ENCODE data around the gene GNAT2.
A peak's percentile ranks its signal among the peaks of the same experiment; 100 is the strongest.
"Not testable (repeated sequence)": the region's sequence is repeated elsewhere in the genome, so short reads cannot be mapped to it uniquely, and the experiment has no call there.

Gene GNAT2

GRCh38 chr1:109619576-109620400, at the start of gene GNAT2, which contains the start of gene AMPD2:
Gene GNAT2 (minus strand): TSS chr1:109619616. CDS start chr1:109612870, 6,746 bp downstream.
Gene AMPD2 (plus strand): TSS chr1:109619837. CDS start chr1:109621176, 1,339 bp downstream.
- DNase-seq (ENCODE audit: low read depth in 2 of 2) = peak; percentile 63 to 66

DNA sequence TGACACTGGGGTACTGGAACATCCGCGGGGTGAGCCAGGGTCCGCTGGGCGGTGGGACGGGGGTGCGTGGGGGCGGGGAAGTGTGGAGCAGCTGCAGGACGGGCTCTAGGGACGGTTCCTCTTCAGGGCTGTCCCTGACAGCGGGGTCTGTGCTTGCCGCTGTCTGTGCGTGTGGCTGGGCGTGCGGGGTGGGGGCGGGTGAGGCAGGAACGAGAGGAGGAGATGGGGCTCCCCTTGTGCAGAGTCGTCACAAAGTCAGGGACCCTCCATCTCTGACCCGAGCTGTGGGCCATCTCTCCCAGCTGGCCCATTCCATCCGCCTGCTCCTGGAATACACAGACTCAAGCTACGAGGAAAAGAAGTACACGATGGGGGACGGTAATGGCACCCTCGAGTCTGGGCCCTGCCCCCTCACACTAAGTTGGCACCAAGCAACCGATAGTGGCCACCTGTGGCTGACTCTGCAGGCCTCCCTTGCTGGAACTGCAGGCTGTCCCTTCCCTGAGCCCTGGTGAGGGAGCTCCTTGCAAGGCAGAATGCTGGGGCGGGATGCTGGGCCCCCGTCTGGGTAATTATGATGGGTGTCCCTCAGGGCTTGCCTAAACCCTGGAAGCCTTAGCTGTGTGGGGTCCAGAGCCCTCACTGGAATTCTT, 48.8 kb upstream of the GNAT2 start:
- no peak for DNase-seq (ENCODE audit: low read depth in 2 of 2)

DNA sequence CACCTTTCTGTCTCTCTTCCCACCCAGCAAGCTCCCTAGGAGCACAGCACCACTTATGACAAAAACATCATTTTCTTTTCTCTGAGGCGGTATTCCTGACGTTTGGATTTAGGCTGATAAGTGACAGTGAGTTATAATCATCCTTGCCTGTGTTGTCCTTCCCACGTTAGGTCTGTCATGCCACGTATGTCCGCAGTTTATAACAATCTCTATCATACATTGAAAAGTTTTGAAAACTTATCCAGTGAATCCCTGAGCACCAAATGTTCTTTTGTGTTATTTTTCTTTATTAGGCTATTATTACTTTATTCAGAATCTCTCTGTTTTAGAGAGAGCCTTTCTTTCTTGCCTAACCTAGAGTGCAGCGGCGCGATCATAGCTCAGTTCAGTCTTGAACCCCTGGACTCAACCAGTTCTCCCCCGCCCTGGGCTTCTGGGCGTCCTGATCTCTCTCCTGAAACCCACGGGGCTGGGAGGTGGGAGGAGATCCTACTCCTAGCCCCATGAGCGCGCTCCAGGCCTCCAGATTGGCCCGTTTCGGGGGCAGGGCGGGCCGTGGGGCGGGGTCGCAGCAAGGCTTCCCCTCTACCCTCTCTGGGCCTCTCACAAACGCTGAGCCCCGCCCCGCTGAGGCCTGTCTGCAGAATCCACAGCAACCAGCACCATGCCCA, 48.2 kb upstream of the GNAT2 start, which contains the start of gene GSTM2:
TSS of gene GSTM2 (plus strand) at position 606 of the 671 bp plus-strand sequence. CDS start at position 665, 59 bp downstream.
- DNase-seq (ENCODE audit: low read depth in 2 of 2) = peak; percentile 70 to 75

- DNase-seq (ENCODE audit: low read depth in 2 of 2) = no peak
Measured at GRCh38 chr1:109664671-109665070, 45.3 kb upstream of the GNAT2 start.

DNA sequence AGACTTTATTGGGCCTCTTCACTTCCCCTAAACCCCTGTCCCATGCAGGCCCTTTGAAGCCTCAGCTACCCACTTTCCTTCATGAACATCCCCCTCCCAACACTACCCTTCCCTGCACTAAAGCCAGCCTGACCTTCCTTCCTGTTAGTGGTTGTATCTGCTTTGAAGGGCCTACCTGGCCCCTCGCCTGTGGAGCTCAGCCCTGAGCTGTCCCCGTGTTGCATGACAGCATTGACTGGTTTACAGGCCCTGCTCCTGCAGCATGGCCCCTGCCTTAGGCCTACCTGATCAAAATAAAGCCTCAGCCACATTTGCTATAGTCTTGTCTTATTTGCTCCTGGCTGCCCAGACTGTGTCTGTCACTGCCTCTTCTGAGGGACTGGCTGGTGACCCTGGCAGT, 42.0 kb upstream of the GNAT2 start:
- DNase-seq (ENCODE audit: low read depth in 2 of 2) = no peak

GRCh38 chr1:109660691-109661026, 41.2 kb upstream of the GNAT2 start:
- not testable (repeated sequence) for DNase-seq (ENCODE audit: low read depth in 2 of 2)

DNA sequence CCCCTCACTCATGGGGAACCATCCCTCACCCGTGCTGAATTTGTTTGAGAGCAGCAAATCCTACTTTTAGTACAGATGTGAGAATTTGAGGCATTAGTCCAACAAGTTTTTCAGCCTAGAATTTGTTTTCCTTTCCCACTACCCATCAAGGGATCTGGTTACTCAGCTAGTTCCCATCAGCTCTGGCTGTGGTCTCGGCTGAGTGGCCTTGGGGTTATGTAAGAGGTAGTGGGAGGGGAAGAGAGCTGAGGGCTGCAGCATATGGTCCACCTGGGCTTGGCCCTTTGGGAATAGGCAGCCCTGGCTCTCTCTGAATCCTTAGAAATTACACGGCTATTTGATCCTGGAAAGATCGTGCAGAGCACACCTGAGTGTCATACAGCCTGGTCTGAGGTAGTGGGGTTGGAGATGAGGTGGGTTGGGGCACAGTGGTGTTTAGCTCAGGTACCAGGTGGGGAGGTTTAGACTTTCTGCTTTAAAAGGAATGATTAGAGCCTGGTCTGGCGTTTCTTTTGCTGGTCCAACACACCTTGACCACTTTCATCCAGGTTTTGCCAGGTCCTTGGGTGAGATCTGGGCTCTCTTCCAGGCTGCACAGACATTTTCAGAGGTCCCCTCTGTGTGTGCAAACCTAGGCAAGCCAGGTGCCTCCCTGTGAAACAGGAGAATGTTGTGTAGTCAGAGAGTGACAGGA, 40.7 kb upstream of the GNAT2 start:
- no peak for DNase-seq (ENCODE audit: low read depth in 2 of 2)

- no peak for DNase-seq (ENCODE audit: low read depth in 2 of 2)
Measured at GRCh38 chr1:109659145-109659544, 39.7 kb upstream of the GNAT2 start.

- DNase-seq (ENCODE audit: low read depth in 2 of 2) = no peak
Measured at GRCh38 chr1:109658533-109659042, 39.2 kb upstream of the GNAT2 start.

DNA sequence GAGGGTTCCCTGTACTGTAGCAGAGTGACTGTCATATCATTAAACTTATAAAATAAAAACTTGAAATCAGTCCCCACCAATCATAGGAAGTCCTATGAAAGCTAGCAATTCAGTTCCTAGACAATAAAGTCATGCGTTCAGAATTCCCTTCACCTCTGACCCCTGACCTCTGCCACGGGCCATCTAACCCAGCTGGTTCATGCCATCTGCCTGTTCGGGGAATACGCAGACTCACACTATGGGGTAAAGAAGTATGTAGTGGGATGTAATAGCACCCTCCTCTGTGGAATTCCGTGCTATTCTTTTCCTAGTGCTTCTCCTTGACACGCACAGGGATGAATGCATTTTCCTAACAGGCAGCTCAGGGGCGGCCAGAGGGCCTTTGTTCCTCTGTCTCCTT, 38.6 kb upstream of the GNAT2 start:
- DNase-seq (ENCODE audit: low read depth in 2 of 2) = no peak

DNA sequence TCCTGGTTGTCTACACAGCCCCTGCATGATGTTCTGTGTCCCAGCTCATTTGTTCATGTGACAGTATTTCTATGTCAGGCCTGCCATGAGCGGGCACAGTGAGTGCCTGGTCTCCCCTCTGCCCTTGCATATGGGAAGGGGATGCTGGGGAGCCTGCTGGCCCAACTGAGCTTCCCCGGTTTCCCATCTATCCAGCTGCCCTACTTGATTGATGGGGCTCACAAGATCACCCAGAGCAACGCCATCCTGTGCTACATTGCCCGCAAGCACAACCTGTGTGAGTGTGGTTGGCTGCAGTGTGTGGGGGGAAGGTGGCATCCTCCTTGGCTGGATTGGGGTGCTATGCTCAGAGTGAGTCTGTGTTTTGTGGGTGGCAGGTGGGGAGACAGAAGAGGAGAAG, 38.0 kb upstream of the GNAT2 start:
- no peak for DNase-seq (ENCODE audit: low read depth in 2 of 2)

DNA sequence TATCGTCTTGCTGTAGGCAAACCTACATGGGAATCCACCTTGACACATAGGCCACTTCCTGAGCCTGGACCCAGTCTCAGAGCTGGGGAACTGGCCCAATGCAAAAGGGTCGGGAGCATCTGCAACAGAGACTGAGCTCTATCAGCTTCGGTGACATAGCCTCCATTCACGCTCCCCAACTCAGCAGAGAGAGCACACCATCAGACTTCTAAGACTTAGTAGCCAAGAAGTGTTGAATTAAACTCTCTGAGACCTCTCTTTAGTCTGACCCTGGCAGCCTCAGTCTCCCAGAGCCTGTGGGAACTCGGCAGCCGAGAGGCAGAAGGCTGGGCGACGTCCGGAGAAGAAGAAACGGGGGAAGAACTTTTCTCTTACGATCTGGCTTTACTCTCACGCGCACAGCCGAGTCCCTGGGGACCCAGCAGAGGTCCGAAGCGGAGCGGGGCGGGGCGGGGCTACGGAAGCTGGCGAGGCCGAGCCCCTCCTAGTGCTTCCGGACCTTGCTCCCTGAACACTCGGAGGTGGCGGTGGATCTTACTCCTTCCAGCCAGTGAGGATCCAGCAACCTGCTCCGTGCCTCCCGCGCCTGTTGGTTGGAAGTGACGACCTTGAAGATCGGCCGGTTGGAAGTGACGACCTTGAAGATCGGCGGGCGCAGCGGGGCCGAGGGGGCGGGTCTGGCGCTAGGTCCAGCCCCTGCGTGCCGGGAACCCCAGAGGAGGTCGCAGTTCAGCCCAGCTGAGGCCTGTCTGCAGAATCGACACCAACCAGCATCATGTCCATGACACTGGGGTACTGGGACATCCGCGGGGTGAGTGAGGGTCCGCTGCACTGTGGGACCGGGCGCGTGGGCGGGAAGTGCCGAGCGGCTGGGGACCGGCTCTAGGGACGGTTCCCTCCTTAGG, 36.5 kb upstream of the GNAT2 start, which contains the start of gene GSTM4:
TSS of gene GSTM4 (plus strand) at position 485 of the 905 bp plus-strand sequence. CDS start at position 776, 291 bp downstream.
- peak in 1 of 2 experiments; percentile 44 for DNase-seq (ENCODE audit: low read depth in 2 of 2)

- DNase-seq (ENCODE audit: low read depth in 2 of 2) = no peak
Measured at GRCh38 chr1:109654519-109654918, 35.1 kb upstream of the GNAT2 start.

DNA sequence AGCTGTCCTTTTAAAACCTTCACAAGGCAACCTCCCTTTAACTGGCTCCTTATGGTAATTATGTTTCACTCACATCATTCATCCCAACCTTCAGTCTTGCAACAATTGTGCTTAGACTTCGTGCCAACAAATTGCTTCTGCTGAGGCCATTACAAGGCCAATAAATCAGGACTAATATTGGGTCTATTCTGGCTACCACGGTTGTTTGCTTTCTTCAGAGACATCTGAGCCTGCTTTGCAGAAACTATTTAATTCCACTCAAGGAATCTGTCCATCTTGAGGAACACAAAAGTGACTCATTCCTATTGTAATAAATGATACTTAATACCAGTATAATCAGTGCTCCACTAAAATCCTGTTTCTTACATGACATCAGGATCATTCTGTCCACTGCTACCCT, 33.9 kb upstream of the GNAT2 start:
- no peak for DNase-seq (ENCODE audit: low read depth in 2 of 2)

GRCh38 chr1:109652402-109652801, 33.0 kb upstream of the GNAT2 start:
- no peak for DNase-seq (ENCODE audit: low read depth in 2 of 2)

GRCh38 chr1:109650609-109651008, 31.2 kb upstream of the GNAT2 start:
- DNase-seq (ENCODE audit: low read depth in 2 of 2) = no peak

DNA sequence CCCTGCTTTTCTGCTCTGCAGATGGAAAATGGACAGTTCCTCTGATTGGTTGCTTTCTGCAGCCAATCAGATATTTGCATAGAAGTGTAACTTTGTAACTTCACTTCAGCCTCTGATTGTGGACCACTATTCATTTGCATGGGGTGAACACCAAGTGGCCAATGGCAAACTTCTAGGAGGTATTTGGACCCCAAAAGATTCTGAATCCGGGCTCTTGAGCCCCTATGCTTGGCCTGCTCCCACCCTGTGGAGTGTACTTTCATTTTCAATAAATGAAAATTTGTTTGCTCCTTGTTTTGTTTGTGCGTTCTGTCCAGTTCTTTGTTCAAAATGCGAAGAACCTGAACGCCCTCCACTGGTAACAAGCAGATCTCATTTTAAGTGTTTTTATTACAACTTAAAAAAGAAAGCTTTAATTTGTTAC, 30.1 kb upstream of the GNAT2 start:
- no peak for DNase-seq (ENCODE audit: low read depth in 2 of 2)

DNA sequence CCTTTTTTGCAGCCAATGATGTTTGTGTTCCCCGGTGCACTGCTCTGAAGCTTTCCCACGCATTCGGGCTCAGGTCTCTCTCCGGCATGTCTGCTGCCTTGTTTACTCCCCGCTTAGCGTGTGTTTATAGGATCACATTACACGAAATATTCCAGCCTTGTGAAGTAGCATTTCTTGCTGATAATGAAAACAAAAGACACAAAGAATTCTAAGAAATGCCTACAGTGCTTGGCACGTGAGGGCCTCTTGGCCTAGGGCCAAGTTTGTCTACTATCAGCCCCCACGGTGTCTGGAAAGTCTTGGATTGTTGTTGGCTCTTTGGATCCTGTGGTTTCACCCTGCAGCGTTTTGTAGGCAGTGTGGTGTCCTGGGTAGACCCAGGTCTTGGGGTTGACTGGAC, 25.3 kb upstream of the GNAT2 start:
- DNase-seq (ENCODE audit: low read depth in 2 of 2) = no peak

GRCh38 chr1:109643385-109644230, 24.2 kb upstream of the GNAT2 start:
- DNase-seq (ENCODE audit: low read depth in 2 of 2) = peak in 1 of 2 experiments; percentile 40
